Testis (tissue), 3 donors: Measurements from ENCODE around the gene PRKG1. TPM values are rescaled to one million over a fixed set of nuclear protein-coding genes. Genes with fewer than 3 reads are reported as not detected.

Experiments
- DNase-seq: peaks from one replicate; pipeline ENCODE4 v3.0.0-alpha.2; 2019
- H3K27ac ChIP-seq, 2 donors: fragments of 200-600 bp; sonication (generic); one replicate each; pipeline ENCODE4 v1.5.1; 2019
- H3K27me3 ChIP-seq: fragments of 200-600 bp; sonication (generic); one replicate; pipeline ENCODE4 v1.5.1; 2019
- H3K36me3 ChIP-seq: fragments of 200-600 bp; sonication (generic); one replicate; pipeline ENCODE4 v1.5.1; 2017; ENCODE audit warnings: low read depth; ENCODE audit errors: missing control alignments
- H3K4me1 ChIP-seq: fragments of 200-600 bp; sonication (generic); one replicate; pipeline ENCODE4 v1.5.1; 2019
- H3K4me3 ChIP-seq, 2 donors: fragments of 200-600 bp; sonication (generic); one replicate each; pipeline ENCODE4 v1.5.1; 2017 to 2019
- H3K9me3 ChIP-seq: fragments of 200-600 bp; sonication (generic); one replicate; pipeline ENCODE4 v1.5.1; 2017
- CTCF ChIP-seq, 3 experiments: fragments of 450-650 bp in 2 of 3; fragments of 200-600 bp in 1 of 3; sonication (generic) in 1 of 3; IDR thresholded peaks; one replicate each; pipeline ENCODE4 v1.5.1; 2016 to 2019; ENCODE audit warnings: antibody characterized with exemption in 3 of 3, mild to moderate bottlenecking in 2 of 3, moderate library complexity in 1 of 3
- POLR2A ChIP-seq: fragments of 450-650 bp; IDR thresholded peaks from one replicate; pipeline ENCODE4 v1.6.1; 2017; ENCODE audit warnings: antibody characterized with exemption, mild to moderate bottlenecking, moderate library complexity
- WGBS, 2 donors: methylation state at CpG; one replicate each; pipeline ENCODE4 v1.1.5; 2018; 5-methylcytosine and 5-hydroxymethylcytosine counted together
- intact Hi-C: fragments of 100-400 bp; cut with DNase I; formaldehyde crosslinking; loops from one replicate; pipeline ENCODE4 v1.15.1; 2023; ENCODE audit warnings: low total_unique reads
- polyA plus RNA-seq: library from polyadenylated mRNA; stranded (reverse); fragments of 350-450 nt; fragmentation: Illumina TruSeq; extraction: RNeasy Lipid Tissue Mini Kit (QIAGEN cat#74804); gene quantifications from one replicate; pipeline ENCODE4 v1.2.3, GENCODE V29; 2014; ENCODE audit warnings: low read depth, low replicate concordance; ENCODE audit not compliant: insufficient read depth
- total RNA-seq, 2 donors: library from RNA; depleted of rRNA; stranded (reverse); fragments of >200 nt; gene quantifications; one replicate each; pipeline ENCODE4 v1.2.3, GENCODE V29; 2016

The PRKG1 gene
- total and polyA plus RNA-seq, 3 donors from 2014 or later: 6.3 to 15.3 (median 12.5) TPM

- DNase-seq: no peak
- intact Hi-C loops: no loop called here
Measured at GRCh38 chr10:51358227-51358626, 283.9 kb downstream of the PRKG1 start.

DNA sequence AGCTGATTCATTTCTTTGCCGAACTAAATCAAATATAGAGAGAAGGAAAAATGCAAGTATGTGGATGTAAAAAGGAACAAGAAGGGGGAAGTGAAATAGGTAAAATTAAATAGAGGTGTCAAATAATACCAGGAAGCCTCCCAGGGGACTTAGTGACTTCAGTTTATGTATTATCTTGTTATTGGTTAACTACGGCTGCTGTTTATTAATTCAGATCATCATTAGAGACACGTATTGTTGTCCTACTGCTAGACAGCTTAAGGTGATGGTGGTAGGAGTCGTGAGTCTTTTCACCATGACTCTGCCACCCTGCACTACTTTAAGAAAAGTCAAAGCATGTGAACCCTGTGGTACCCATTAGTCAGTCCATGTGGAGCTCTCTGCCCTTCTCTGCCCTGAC, 289.1 kb downstream of the PRKG1 start:
- no peak for DNase-seq
- TF ChIP-seq POLR2A: no peak
- TF ChIP-seq CTCF (IDR thresholded peaks at IDR 0.05): no peak
- intact Hi-C loops: no loop called here
- H3K27me3 ChIP-seq: no peaks in the 10 kb centered on the region
- no peak overlapping the region for H3K27ac ChIP-seq
- H3K4me3 ChIP-seq: no peak overlapping the region
- no peaks in the 10 kb centered on the region for H3K9me3 ChIP-seq
- WGBS, 2 donors: 92 to 97% methylated on average over 4 of the region's 4 CpGs
- H3K36me3 ChIP-seq: no peaks in the 10 kb centered on the region
- H3K4me1 ChIP-seq: no peaks in the 10 kb centered on the region

More at GRCh38 chr10:51358227-51358626, 283.9 kb downstream of the PRKG1 start:
- no peaks in the 10 kb centered on the region for H3K4me1 ChIP-seq
- no peaks in the 10 kb centered on the region for H3K9me3 ChIP-seq
- H3K27ac ChIP-seq: no peak overlapping the region
- no peak overlapping the region for H3K4me3 ChIP-seq
- no peaks in the 10 kb centered on the region for H3K36me3 ChIP-seq
- no peak for TF ChIP-seq POLR2A
- TF ChIP-seq CTCF (IDR thresholded peaks at IDR 0.05): no peak
- H3K27me3 ChIP-seq: no peaks in the 10 kb centered on the region

GRCh38 chr10:51364674-51365073, 290.4 kb downstream of the PRKG1 start:
- H3K27me3 ChIP-seq: no peaks in the 10 kb centered on the region
- TF ChIP-seq POLR2A: no peak
- TF ChIP-seq CTCF (IDR thresholded peaks at IDR 0.05): no peak
- WGBS, 2 donors: 69 to 71% methylated on average over 2 of the region's 2 CpGs
- no peak overlapping the region for H3K4me3 ChIP-seq
- no peaks in the 10 kb centered on the region for H3K9me3 ChIP-seq
- intact Hi-C loops: no loop called here
- H3K27ac ChIP-seq: no peak overlapping the region
- H3K4me1 ChIP-seq: no peaks in the 10 kb centered on the region
- no peak for DNase-seq
- no peaks in the 10 kb centered on the region for H3K36me3 ChIP-seq

DNA sequence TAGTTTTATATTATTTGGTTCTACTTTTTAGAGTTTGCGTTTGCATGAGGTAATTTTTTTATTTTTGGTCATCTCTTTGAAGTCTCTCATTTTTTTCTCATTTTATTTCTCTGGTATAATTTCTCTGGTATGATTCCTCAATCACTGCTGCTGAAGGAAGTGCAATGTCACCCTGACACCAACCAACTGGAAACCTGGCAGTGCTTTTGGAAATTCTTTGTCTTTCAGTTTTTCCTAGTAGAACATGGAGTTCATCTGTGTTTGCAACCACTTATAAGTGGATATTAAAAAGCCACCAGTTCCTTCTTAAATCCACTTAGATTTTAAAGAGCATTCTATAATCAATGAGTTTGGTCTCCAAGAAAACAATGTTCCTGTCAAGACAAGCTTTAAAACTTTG, 291.8 kb downstream of the PRKG1 start:
- Histone ChIP-seq H3K36me3 (no peaks in the 10 kb centered on the region), H3K27ac (no peak overlapping the region), H3K4me3 (no peak overlapping the region), H3K9me3 (no peaks in the 10 kb centered on the region), H3K4me1 (no peaks in the 10 kb centered on the region), H3K27me3 (no peaks in the 10 kb centered on the region)
- WGBS, 2 donors: 87 to 88% methylated on average over 1 of the region's 1 CpG
- intact Hi-C loops: no loop called here
- TF ChIP-seq POLR2A (no peak), CTCF (IDR thresholded peaks at IDR 0.05) (no peak)
- no peak for DNase-seq

DNA sequence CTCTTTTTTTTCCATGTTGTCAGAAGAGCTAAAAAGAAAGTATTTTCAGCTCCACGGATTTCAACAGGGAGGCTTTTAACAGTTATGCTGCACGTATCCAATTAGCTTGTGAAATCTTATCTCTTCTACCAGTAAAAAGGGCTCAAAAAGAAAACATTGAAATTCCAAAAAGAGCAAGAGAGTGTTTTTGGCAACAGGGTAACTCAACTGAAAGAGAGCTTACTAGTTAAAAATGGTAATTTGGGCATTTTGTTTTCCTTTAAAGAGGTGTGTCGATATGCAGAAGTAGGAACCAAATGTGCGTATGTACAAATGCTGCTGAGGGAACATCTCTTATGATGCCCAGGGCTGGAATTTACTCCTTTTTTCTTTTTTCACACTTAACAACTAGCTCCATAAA, 292.8 kb downstream of the PRKG1 start:
- intact Hi-C loops: no loop called here
- Histone ChIP-seq H3K9me3 (no peaks in the 10 kb centered on the region), H3K27ac (peak overlapping the region; percentile 2 to 41), H3K4me3 (peak overlapping the region in 1 of 2 donors; percentile 7), H3K36me3 (no peaks in the 10 kb centered on the region), H3K27me3 (no peaks in the 10 kb centered on the region), H3K4me1 (no peaks in the 10 kb centered on the region)
- no peak for DNase-seq
- TF ChIP-seq CTCF (IDR thresholded peaks at IDR 0.05): no peak
- TF ChIP-seq POLR2A: no peak
- WGBS, 2 donors: 38 to 39% methylated on average over 4 of the region's 4 CpGs
